Cardiac fibroblast (primary cell): ENCODE measurements around the gene BICDL2.

Experiments
- DNase-seq, 2 donors: peaks; one replicate each; pipeline versions ENCODE4 v3.0.0 to v3.0.0-alpha.2; 2010; ENCODE audit warnings: low read depth in 2 of 2
- H3K4me3 ChIP-seq, 2 donors: replicated peaks in 1 of 2; 1 replicate in 1 of 2; 2 replicates in 1 of 2; pipeline ENCODE4 v1.5.1; 2011; ENCODE audit warnings: low read depth in 2 of 2, low read length in 2 of 2, mild to moderate bottlenecking in 2 of 2, moderate library complexity in 1 of 2
- TF ChIP-seq, protein P1 (sequence below): IDR thresholded peaks from one replicate; pipeline ENCODE4 v1.5.1; 2011; ENCODE audit warnings: low read depth, mild to moderate bottlenecking, low read length, inconsistent platforms

Gene BICDL2

DNA sequence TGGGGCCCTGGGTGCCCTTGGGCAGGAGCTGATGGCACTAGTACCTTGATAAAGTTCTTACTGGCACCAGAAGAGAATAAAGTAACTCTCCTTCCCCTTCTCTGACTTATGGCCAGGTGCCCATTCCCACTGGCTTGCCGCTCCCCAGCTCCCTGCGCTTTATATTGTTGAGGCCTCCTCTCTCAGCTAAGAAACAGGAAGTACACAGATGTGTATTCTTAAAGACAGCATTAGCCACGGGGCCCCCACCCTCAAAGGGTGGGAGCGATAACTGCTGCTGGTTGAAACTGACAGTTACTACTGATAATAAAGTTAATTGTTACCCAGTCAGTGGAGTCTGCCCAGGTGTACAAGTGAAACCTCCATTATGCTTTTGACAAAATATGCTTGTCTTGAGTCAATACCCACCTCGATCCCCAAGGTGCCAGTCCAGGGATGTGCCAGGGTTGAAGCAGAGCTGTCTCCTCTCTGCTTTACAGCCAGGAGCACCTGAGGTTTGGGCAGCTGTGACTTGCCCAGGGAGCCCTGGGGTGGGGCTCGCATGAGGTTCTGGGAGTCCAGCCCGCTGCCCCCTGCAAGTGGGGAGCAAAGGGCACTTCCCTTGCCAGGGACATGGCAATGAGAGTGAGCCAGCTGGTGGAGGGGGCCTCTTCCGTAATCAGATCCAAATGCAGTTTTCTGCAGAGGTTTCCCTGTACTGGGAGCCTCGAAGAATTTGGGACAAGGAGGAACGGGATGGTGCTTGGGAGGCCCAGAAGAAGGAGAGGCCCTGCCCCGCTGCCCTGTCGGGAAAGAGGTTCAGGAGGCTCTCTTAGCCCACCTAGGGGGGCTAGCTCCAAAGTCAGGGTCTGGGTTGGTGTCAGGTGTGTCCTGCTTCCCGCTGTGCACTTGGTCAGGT is 29.4 kb downstream of the BICDL2 start:
- no peak for DNase-seq
- TF ChIP-seq, protein P1, sequence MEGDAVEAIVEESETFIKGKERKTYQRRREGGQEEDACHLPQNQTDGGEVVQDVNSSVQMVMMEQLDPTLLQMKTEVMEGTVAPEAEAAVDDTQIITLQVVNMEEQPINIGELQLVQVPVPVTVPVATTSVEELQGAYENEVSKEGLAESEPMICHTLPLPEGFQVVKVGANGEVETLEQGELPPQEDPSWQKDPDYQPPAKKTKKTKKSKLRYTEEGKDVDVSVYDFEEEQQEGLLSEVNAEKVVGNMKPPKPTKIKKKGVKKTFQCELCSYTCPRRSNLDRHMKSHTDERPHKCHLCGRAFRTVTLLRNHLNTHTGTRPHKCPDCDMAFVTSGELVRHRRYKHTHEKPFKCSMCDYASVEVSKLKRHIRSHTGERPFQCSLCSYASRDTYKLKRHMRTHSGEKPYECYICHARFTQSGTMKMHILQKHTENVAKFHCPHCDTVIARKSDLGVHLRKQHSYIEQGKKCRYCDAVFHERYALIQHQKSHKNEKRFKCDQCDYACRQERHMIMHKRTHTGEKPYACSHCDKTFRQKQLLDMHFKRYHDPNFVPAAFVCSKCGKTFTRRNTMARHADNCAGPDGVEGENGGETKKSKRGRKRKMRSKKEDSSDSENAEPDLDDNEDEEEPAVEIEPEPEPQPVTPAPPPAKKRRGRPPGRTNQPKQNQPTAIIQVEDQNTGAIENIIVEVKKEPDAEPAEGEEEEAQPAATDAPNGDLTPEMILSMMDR, result no peak
- H3K4me3 ChIP-seq, result no peak overlapping the region

DNA sequence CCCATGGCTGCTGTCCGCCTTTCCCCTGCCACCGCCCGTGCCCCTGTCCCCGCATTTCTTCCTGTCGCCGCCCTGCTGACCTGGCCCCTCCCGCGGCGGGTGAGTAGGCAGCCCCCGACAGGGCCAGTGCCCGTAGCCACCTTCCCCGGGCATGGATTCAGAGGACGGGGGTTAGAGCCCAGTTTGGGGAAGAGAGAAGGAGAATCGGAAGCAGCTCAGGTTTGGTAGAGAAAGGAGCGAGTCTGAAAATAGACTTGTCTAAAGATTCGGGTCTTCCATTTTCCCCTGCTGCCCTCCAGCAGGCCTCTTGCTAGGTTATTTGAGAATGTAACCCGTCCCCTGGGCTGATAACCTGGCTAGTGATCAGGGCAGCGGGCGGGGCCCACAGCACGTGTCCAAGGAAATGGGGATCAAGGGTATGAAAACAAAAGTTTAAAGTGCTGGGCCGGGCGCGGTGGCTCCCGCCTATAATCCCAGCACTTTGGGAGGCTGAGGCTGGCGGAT is 31.9 kb downstream of the BICDL2 start:
- H3K4me3 ChIP-seq, result no peak overlapping the region
- TF ChIP-seq, protein P1, result no peak
- DNase-seq, result no peak

DNA sequence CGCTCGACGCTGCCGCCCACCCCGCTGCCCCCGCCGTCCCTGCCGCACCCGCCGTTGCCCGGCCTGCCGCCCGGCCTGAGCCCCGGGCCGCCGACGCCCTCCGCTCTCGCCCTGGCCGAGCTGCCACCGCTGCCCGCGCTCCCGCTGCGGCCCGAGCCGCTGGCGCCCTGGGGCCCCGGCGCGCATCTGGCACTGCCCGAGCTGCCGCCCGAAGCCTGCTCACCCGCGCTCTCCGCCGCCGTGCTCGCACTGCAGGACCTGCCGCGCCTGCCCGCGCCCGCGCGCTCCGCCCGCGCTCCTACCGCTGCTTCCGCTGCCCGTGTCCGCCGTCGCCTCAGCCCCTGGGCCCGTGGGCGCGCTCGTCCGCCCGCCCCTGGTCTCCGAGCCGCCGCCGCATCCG is 32.4 kb downstream of the BICDL2 start:
- DNase-seq, result no peak

DNA sequence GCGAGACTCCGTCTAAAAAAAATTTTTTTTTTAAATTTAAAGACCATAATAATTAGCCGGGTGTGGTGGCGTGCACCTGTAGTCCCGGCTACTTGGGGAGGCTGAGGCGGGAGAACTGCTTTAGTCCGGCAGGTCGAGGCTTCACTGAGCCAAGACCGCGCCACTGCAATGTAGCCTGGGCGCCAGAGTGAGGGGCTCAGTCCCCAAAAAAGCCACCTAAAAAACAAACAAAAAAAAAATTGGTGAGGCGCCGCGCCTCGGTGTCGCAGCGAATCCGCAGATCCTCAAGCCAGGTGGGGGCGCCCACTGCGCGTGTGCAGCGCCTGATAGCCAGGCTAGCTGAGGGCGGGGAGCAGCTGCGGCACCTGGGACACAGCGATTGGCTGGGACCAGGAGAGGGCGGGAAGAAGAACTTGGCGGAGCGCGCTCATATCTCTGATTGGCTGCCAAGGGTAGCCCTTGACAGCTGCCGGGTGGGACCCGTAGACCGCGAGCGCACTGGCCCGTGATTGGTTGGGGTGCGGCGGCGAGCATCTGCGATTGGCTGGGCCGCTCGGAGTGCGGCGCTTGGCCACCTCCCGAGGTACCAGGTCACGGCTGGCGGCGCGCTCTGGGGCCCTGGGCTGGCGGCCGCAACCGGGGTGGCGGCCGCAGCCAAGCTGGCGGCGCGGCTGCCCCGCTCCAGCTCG is 33.0 kb downstream of the BICDL2 start:
- H3K4me3 ChIP-seq, result no peak overlapping the region

More for the DNA sequence above, 32.4 kb downstream of the BICDL2 start:
- TF ChIP-seq, protein P1, result no peak
- no peak overlapping the region for H3K4me3 ChIP-seq

DNA sequence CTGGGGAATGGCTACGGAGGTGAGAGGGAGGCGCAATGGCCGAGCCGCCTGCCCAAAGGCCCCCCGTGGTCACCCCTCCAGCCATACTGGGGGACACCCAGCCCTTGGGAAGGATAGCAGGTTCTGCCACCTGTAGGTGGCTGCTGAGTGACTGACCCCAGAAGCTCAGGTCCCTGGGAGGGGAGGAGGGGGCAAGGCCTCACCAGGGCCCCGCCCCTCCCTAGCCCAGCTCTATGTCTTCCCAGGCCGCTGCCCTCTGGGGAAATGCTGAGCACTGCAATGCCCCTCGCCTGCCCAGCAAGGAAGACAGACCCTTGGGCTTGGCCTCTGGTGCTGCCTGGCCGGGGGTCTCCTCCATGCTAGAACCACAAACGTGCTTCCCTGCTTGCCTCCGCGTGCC is 35.4 kb downstream of the BICDL2 start:
- TF ChIP-seq, protein P1, result no peak
- DNase-seq, result no peak
- H3K4me3 ChIP-seq, result no peak overlapping the region

More for the DNA sequence above, 33.0 kb downstream of the BICDL2 start:
- TF ChIP-seq, protein P1, result peak; percentile 28
- DNase-seq, result peak; percentile 99

DNA sequence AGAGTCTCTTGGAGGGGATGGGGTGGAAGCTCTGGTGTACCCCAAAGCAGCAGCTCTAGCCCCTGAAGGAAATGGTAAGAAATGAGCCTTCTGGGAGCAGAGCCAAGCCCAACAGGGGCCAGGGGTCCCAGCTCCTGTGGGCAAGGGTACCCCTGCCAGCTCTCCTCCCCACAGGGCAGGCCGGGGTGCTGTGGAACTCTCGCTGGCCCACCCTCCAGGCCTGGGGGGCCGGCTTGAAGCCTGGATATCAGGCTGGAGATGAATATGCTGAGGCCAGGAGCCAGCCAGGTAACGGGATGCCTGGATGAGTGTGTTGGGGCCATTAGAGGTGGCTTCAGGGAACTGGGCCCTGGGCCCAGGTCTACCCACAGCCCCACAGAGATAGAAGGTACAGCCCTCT is 36.2 kb downstream of the BICDL2 start:
- DNase-seq, result no peak
- TF ChIP-seq, protein P1, result no peak
- H3K4me3 ChIP-seq, result no peak overlapping the region
